HCEC 1CT (cell line): Measurements from ENCODE around the gene CPSF7.
"Not testable (repeated sequence)": the region's sequence is repeated elsewhere in the genome, so short reads cannot be mapped to it uniquely, and the experiment has no call there.

ENCODE experiments used
- DNase-seq: peaks from one replicate; pipeline ENCODE4 v3.0.0-alpha.2; 2017

The CPSF7 gene

GRCh38 chr11:61429691-61430582 is at the start of gene CPSF7, which contains the start of gene SDHAF2:
TSS of gene CPSF7 (minus strand) at chr11:61429975. CDS start at chr11:61429235, 740 bp downstream.
TSS of gene SDHAF2 (plus strand) at chr11:61430124. CDS start at chr11:61430147, 23 bp downstream.
- peak; percentile 96 for DNase-seq

GRCh38 chr11:61477727-61478148 is 48.0 kb upstream of the CPSF7 start:
- DNase-seq, result no peak

- no peak for DNase-seq
These were observed 47.4 kb upstream of the CPSF7 start for GRCh38 chr11:61477126-61477525.

GRCh38 chr11:61476371-61476770 is 46.6 kb upstream of the CPSF7 start:
- DNase-seq, result no peak

- DNase-seq, result no peak
These were observed 45.7 kb upstream of the CPSF7 start for GRCh38 chr11:61475433-61475832.

GRCh38 chr11:61474013-61474643 is 44.4 kb upstream of the CPSF7 start:
- DNase-seq, result no peak

GRCh38 chr11:61473370-61474012 is 43.7 kb upstream of the CPSF7 start:
- DNase-seq, result no peak

GRCh38 chr11:61472868-61473267 is 43.1 kb upstream of the CPSF7 start:
- no peak for DNase-seq

GRCh38 chr11:61472282-61472681 is 42.5 kb upstream of the CPSF7 start:
- DNase-seq, result no peak

- DNase-seq, result no peak
These were observed 38.2 kb upstream of the CPSF7 start for GRCh38 chr11:61468002-61468401.

GRCh38 chr11:61467602-61468001 is 37.8 kb upstream of the CPSF7 start:
- not testable (repeated sequence) for DNase-seq

- no peak for DNase-seq
These were observed 31.2 kb upstream of the CPSF7 start for GRCh38 chr11:61460986-61461385.

GRCh38 chr11:61460474-61460881 is 30.7 kb upstream of the CPSF7 start:
- no peak for DNase-seq

- no peak for DNase-seq
These were observed 24.7 kb upstream of the CPSF7 start for GRCh38 chr11:61454520-61454919.

- DNase-seq, result no peak
These were observed 23.9 kb upstream of the CPSF7 start for GRCh38 chr11:61453695-61454094.

- no peak for DNase-seq
These were observed 23.1 kb upstream of the CPSF7 start for GRCh38 chr11:61452825-61453224.

GRCh38 chr11:61448552-61448927 is 18.8 kb upstream of the CPSF7 start:
- DNase-seq, result no peak

- peak; percentile 3 for DNase-seq
These were observed 18.1 kb upstream of the CPSF7 start for GRCh38 chr11:61447601-61448551.

- peak; percentile 92 for DNase-seq
These were observed 16.5 kb upstream of the CPSF7 start for GRCh38 chr11:61446211-61446651.

GRCh38 chr11:61445516-61445915 is 15.7 kb upstream of the CPSF7 start:
- no peak for DNase-seq

- no peak for DNase-seq
These were observed 12.8 kb upstream of the CPSF7 start for GRCh38 chr11:61442616-61443015.

- no peak for DNase-seq
These were observed 9.8 kb upstream of the CPSF7 start for GRCh38 chr11:61439615-61440014.
